HPDE6-E6E7 (cell line): ENCODE data around the gene HDAC8.
"Not testable (repeated sequence)": the region's sequence is repeated elsewhere in the genome, so short reads cannot be mapped to it uniquely, and the experiment has no call there.

Experiments
- DNase-seq: peaks from one replicate; pipeline ENCODE4 v3.0.0; 2011; ENCODE audit warnings: missing footprints; ENCODE audit errors: extremely low spot score

The HDAC8 gene

GRCh38 chrX:72572248-72573157, at the start of gene HDAC8:
TSS of gene HDAC8 (minus strand) at chrX:72572843. CDS start at chrX:72572761, 82 bp downstream.
- DNase-seq = peak; percentile 32

- DNase-seq = peak; percentile 16
Measured at GRCh38 chrX:72621625-72622485, 49.2 kb upstream of the HDAC8 start.

GRCh38 chrX:72621163-72621562, 48.5 kb upstream of the HDAC8 start:
- no peak for DNase-seq

GRCh38 chrX:72620550-72621145, 48.0 kb upstream of the HDAC8 start:
- peak; percentile 60 for DNase-seq

GRCh38 chrX:72609313-72609712, 36.7 kb upstream of the HDAC8 start:
- peak; percentile 13 for DNase-seq

- DNase-seq = no peak
Measured at GRCh38 chrX:72604705-72605104, 32.1 kb upstream of the HDAC8 start.

- DNase-seq = no peak
Measured at GRCh38 chrX:72604112-72604511, 31.5 kb upstream of the HDAC8 start.

GRCh38 chrX:72591038-72591437, 18.4 kb upstream of the HDAC8 start:
- not testable (repeated sequence) for DNase-seq

- no peak for DNase-seq
Measured at GRCh38 chrX:72584163-72584562, 11.5 kb upstream of the HDAC8 start.

GRCh38 chrX:72576141-72576894, 3.7 kb upstream of the HDAC8 start:
- no peak for DNase-seq

GRCh38 chrX:72573158-72573511, 492 bp upstream of the HDAC8 start:
- DNase-seq = no peak

GRCh38 chrX:72569786-72570185, 2.9 kb downstream of the HDAC8 start:
- no peak for DNase-seq

GRCh38 chrX:72568406-72569092, 4.1 kb downstream of the HDAC8 start:
- DNase-seq = no peak

GRCh38 chrX:72566448-72566847, 6.2 kb downstream of the HDAC8 start:
- DNase-seq = no peak

GRCh38 chrX:72559655-72560054, 13.0 kb downstream of the HDAC8 start:
- not testable (repeated sequence) for DNase-seq

- peak; percentile 4 for DNase-seq
Measured at GRCh38 chrX:72554448-72555140, 18.0 kb downstream of the HDAC8 start.

- not testable (repeated sequence) for DNase-seq
Measured at GRCh38 chrX:72552443-72552842, 20.2 kb downstream of the HDAC8 start.

GRCh38 chrX:72545990-72546389, 26.7 kb downstream of the HDAC8 start:
- no peak for DNase-seq

- no peak for DNase-seq
Measured at GRCh38 chrX:72540318-72540717, 32.3 kb downstream of the HDAC8 start.

GRCh38 chrX:72539822-72540221, 32.8 kb downstream of the HDAC8 start:
- DNase-seq = no peak
